Endothelial cell of umbilical vein (primary cell): Measurements from ENCODE around the gene TNPO1. TPM values are rescaled to one million over a fixed set of nuclear protein-coding genes. Genes with fewer than 3 reads are reported as not detected.

ENCODE experiments used
- BruUV-seq: library from RNA; stranded (reverse); fragments of 400-500 nt; replicated peaks from 2 replicates; lab custom pipeline; 2021; lab: Mats Ljungman, UMichigan
- CTCF ChIA-PET: fragments of 300-600, 350-600 bp; sonication (Branson Sonifier 250); formaldehyde crosslinking; loops from one replicate; lab custom pipeline; 2021; ENCODE audit warnings: antibody characterized with exemption, inconsistent platforms; lab: Charles Lee
- POLR2A ChIA-PET: fragments of 300-600, 350-600 bp; sonication (Branson Sonifier 250); formaldehyde crosslinking; loops from one replicate; lab custom pipeline; 2021; ENCODE audit warnings: antibody characterized with exemption, inconsistent platforms; lab: Charles Lee
- DNase-seq: peaks from one replicate; pipeline ENCODE4 v3.0.0-alpha.2; 2011; ENCODE audit warnings: low read depth, low spot score
- FAIRE-seq: peaks from 2 replicates; lab custom pipeline; 2011; peaks lifted over from hg19 to GRCh38; lab: Jason Lieb, UNC
- H2AFZ ChIP-seq: 2 replicates; pipeline ENCODE4 v1.6.0; 2012; ENCODE audit warnings: low read depth, low read length, control low read depth, inconsistent platforms
- H3K27ac ChIP-seq: 2 replicates; pipeline ENCODE4 v1.5.1; 2011; ENCODE audit warnings: low read depth, mild to moderate bottlenecking, control low read depth, low read length, moderate library complexity; ENCODE audit not compliant: insufficient read depth
- H3K27me3 ChIP-seq, 2 experiments: 2 replicates each; pipeline versions ENCODE4 v1.6.0 to v1.6.1; 2011; ENCODE audit warnings: low read length in 2 of 2, mixed read lengths in 1 of 2; ENCODE audit not compliant: control insufficient read depth in 2 of 2, insufficient read depth in 2 of 2
- H3K36me3 ChIP-seq, 2 experiments: 2 replicates in 1 of 2; 3 replicates in 1 of 2; pipeline ENCODE4 v1.5.1; 2011; ENCODE audit warnings: low read length in 2 of 2, mild to moderate bottlenecking in 1 of 2, moderate library complexity in 1 of 2; ENCODE audit not compliant: control insufficient read depth in 2 of 2, insufficient read depth in 2 of 2; ENCODE audit errors: extremely low read depth in 1 of 2
- H3K4me1 ChIP-seq: 3 replicates; pipeline ENCODE4 v1.5.1; 2011; ENCODE audit warnings: mild to moderate bottlenecking, low read length; ENCODE audit not compliant: control insufficient read depth, insufficient read depth; ENCODE audit errors: extremely low read depth
- H3K4me2 ChIP-seq: 2 replicates; pipeline ENCODE4 v1.6.1; 2011; ENCODE audit warnings: low read length, control low read depth, mixed read lengths; ENCODE audit not compliant: insufficient read depth
- H3K4me3 ChIP-seq, 3 experiments: fragments of 200-600 bp in 1 of 3; sonication (generic), shearing (Covaris generic) in 1 of 3; replicated peaks in 1 of 3; 2 replicates each; pipeline ENCODE4 v1.5.1; 2011 to 2016; ENCODE audit warnings: control low read depth in 3 of 3, low read length in 3 of 3, mild to moderate bottlenecking in 2 of 3, inconsistent platforms in 1 of 3, low read depth in 1 of 3, moderate library complexity in 1 of 3; ENCODE audit not compliant: insufficient read depth in 1 of 3
- H3K79me2 ChIP-seq: 2 replicates; pipeline ENCODE4 v1.6.0; 2012; ENCODE audit warnings: low read length, inconsistent platforms; ENCODE audit not compliant: control insufficient read depth, insufficient read depth
- H3K9ac ChIP-seq: replicated peaks from 2 replicates; pipeline ENCODE3; 2011; ENCODE audit warnings: low read length, control low read depth; ENCODE audit not compliant: insufficient read depth; ENCODE audit errors: extremely low read depth
- H3K9me1 ChIP-seq: replicated peaks from 3 replicates; pipeline ENCODE4 v1.6.0; 2011; ENCODE audit warnings: mild to moderate bottlenecking, low read length; ENCODE audit not compliant: control insufficient read depth, insufficient read depth; ENCODE audit errors: extremely low read depth
- H3K9me3 ChIP-seq: replicated peaks from 2 replicates; pipeline ENCODE4 v1.5.1; 2012; ENCODE audit warnings: low read length, inconsistent platforms; ENCODE audit not compliant: control insufficient read depth, insufficient read depth
- H4K20me1 ChIP-seq: replicated peaks from 2 replicates; pipeline ENCODE3; 2011; ENCODE audit warnings: mild to moderate bottlenecking, low read length; ENCODE audit not compliant: control insufficient read depth, insufficient read depth; ENCODE audit errors: extremely low read depth
- EZH2 ChIP-seq: IDR thresholded peaks from 2 replicates; pipeline ENCODE4 v1.6.1; 2012; ENCODE audit warnings: borderline replicate concordance, low read depth, mild to moderate bottlenecking, moderate library complexity, low read length, inconsistent platforms; ENCODE audit not compliant: severe bottlenecking
- FOS ChIP-seq: IDR thresholded peaks from 2 replicates; pipeline ENCODE4 v1.6.1; 2011; ENCODE audit warnings: mild to moderate bottlenecking, low read length, moderate library complexity, borderline replicate concordance; ENCODE audit not compliant: insufficient read depth
- GATA2 ChIP-seq: IDR thresholded peaks from 2 replicates; pipeline ENCODE4 v1.7.0; 2011; ENCODE audit warnings: low read depth, mild to moderate bottlenecking, moderate library complexity, mixed read lengths, low read length; ENCODE audit not compliant: insufficient read length, insufficient read depth
- JUN ChIP-seq: IDR thresholded peaks from 2 replicates; pipeline ENCODE4 v1.6.1; 2011; ENCODE audit warnings: borderline replicate concordance, low read depth; ENCODE audit not compliant: insufficient read length, insufficient read depth
- MAX ChIP-seq: IDR thresholded peaks from 2 replicates; pipeline ENCODE4 v1.6.1; 2011; ENCODE audit not compliant: insufficient read depth, insufficient read length
- MYC ChIP-seq: IDR thresholded peaks from one replicate; pipeline ENCODE4 v1.6.1; 2011; ENCODE audit warnings: mild to moderate bottlenecking, low read depth, low read length
- POLR2A ChIP-seq: IDR thresholded peaks from 2 replicates; pipeline ENCODE4 v1.6.1; 2012; ENCODE audit warnings: low read depth, mild to moderate bottlenecking, control low read depth, low read length
- POLR2AphosphoS5 ChIP-seq: IDR thresholded peaks from 2 replicates; pipeline ENCODE4 v1.6.1; 2012; ENCODE audit warnings: low read depth, mild to moderate bottlenecking, control low read depth, low read length, moderate library complexity; ENCODE audit not compliant: insufficient read depth
- dilution Hi-C: fragments of 300-500 bp; cut with MboI; formaldehyde crosslinking; loops from one replicate; pipeline ENCODE4 v1.15.0; 2019; ENCODE audit warnings: low sequenced_read_pairs; ENCODE audit not compliant: extremely low pct_ligation_motif_present
- intact Hi-C: fragments of 100-400 bp; cut with micrococcal nuclease; formaldehyde crosslinking; loops from one replicate; pipeline ENCODE4 v1.10.0; 2022
- polyA plus RNA-seq, 4 experiments: library from polyadenylated mRNA; depleted of rRNA in 3 of 4; stranded (reverse) in 3 of 4; unstranded in 1 of 4; fragments of >200 nt; gene quantifications; 2 replicates each; pipeline versions ENCODE4 v1.2.1 to v1.2.3, GENCODE V29; 2011 to 2012; ENCODE audit warnings: missing spikeins in 1 of 4
- total RNA-seq: library from RNA; stranded (reverse); gene quantifications from 2 replicates; pipeline ENCODE4 v1.2.3, GENCODE V29; 2021
- TF ChIP-seq, protein P1 (sequence below), 2 donors: IDR thresholded peaks; 1 replicate in 1 of 2; 2 replicates in 1 of 2; pipeline ENCODE4 v1.5.1; 2011; ENCODE audit warnings: low read length in 2 of 2, mild to moderate bottlenecking in 2 of 2, moderate library complexity in 2 of 2, control low read depth in 1 of 2, inconsistent platforms in 1 of 2, low read depth in 1 of 2; ENCODE audit not compliant: insufficient read depth in 1 of 2; ENCODE audit errors: extremely low read depth in 1 of 2

The TNPO1 gene
- total and polyA plus RNA-seq, 2 donors (not counting 3 experiments of a cell fraction or from before 2014, with no cell fraction given), result 65.6 to 298 TPM

GRCh38 chr5:72883850-72884249 is 67.4 kb downstream of the TNPO1 start:
- H3K27ac ChIP-seq, result no peak overlapping the region
- H3K27me3 ChIP-seq, result no peaks in the 10 kb centered on the region
- H3K4me3 ChIP-seq, result no peak overlapping the region
- H3K9ac ChIP-seq, result no peak overlapping the region
- TF ChIP-seq MAX (no peak), POLR2AphosphoS5 (no peak), JUN (no peak), FOS (no peak), EZH2 (no peak), GATA2 (no peak), MYC (no peak), POLR2A (no peak)
- TF ChIP-seq, protein P1, sequence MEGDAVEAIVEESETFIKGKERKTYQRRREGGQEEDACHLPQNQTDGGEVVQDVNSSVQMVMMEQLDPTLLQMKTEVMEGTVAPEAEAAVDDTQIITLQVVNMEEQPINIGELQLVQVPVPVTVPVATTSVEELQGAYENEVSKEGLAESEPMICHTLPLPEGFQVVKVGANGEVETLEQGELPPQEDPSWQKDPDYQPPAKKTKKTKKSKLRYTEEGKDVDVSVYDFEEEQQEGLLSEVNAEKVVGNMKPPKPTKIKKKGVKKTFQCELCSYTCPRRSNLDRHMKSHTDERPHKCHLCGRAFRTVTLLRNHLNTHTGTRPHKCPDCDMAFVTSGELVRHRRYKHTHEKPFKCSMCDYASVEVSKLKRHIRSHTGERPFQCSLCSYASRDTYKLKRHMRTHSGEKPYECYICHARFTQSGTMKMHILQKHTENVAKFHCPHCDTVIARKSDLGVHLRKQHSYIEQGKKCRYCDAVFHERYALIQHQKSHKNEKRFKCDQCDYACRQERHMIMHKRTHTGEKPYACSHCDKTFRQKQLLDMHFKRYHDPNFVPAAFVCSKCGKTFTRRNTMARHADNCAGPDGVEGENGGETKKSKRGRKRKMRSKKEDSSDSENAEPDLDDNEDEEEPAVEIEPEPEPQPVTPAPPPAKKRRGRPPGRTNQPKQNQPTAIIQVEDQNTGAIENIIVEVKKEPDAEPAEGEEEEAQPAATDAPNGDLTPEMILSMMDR (IDR thresholded peaks at IDR 0.05; ENCODE audit: extremely low read depth in 1 of 2, insufficient read depth in 1 of 2, low read depth in 1 of 2, low read length in 2 of 2), result no peak
- CTCF ChIA-PET, result no interaction called here
- FAIRE-seq (no peak), DNase-seq (peak; percentile 16)
- H3K9me1 ChIP-seq, result no peaks in the 10 kb centered on the region
- no peak overlapping the region for H2AFZ ChIP-seq
- POLR2A ChIA-PET, result no interaction called here
- intact Hi-C loops, result no loop called here
- peaks cover 7% of the 10 kb centered on the region for H4K20me1 ChIP-seq
- H3K4me2 ChIP-seq, result no peak overlapping the region
- peaks cover 88% of the 10 kb centered on the region for H3K79me2 ChIP-seq
- BruUV-seq, result no TSS peak
- dilution Hi-C loops, result no loop called here
- no peaks in the 10 kb centered on the region for H3K4me1 ChIP-seq
- H3K9me3 ChIP-seq, result no peaks in the 10 kb centered on the region
- peaks cover 30 to 59% of the 10 kb centered on the region in 2 experiments for H3K36me3 ChIP-seq
